Non-pigmented ciliary epithelial cell (primary cell): Measurements from ENCODE around the gene PDGFD.

Experiments
- DNase-seq: peaks from one replicate; pipeline ENCODE4 v3.0.0-alpha.2; 2010; ENCODE audit warnings: low read depth

Gene PDGFD

DNA sequence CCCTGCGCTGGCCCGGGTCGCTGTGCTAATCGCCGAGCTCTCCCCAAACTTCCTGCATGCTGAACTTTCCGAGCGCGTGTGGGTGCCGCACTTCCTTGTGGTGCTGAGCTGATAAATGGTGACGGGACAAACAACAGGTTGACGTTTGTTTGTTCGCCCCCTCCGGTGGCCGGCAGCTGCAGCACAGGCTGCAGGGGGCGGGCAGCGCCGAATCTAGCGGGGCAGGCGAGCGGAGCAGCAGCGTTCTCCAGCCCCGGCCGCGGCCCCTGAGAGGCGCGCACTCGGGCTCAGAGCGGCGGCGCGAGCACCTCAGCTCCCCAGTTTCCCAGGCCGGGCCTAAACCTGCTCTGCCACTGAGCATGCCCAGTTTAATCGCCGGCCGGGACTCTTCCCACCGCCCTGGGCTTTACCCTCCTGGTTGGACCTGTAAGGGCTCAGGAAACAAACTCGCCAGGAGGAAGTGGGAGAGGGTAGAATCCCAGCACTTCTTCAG, at the start of gene PDGFD:
PDGFD (minus strand) TSS at position 120 of the 493 bp plus-strand sequence.
- no peak for DNase-seq

DNA sequence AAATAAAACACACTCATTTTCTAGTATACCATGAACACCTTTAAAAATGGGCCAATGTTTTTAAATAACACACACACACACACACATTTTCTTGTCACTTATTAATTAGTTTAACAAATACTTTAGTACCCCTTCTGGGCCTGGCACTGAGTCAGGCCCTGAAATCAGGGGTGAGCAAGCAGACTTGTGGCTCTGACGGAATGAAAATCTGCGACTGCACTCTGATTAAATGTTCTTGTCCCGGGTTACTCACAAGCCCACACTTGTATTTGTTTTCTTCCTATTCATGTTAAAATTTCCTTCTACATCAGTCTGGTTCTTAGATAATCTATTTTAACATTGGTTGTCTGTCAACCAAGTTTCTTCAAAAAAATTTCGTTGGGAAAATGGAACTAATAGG, 43.0 kb upstream of the PDGFD start:
- DNase-seq: no peak

DNA sequence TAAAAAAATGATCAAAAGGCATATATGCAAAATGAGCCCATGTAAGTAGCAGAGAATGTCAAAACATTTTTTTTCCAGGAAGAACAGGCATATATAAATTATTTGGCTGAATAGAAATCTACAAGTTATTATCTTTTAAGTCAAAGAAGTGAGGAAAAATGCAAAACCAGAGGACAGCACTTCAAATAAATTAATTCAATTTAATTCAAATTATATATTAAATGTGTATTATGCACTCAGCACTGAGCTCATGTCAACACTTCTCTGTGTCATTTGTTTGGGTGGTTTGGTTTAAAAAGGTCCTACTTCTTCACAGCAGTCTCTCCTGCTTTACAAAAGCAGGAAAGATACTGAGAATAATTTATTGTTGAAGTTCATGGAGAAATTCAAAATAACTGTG, 41.9 kb upstream of the PDGFD start:
- DNase-seq: no peak

DNA sequence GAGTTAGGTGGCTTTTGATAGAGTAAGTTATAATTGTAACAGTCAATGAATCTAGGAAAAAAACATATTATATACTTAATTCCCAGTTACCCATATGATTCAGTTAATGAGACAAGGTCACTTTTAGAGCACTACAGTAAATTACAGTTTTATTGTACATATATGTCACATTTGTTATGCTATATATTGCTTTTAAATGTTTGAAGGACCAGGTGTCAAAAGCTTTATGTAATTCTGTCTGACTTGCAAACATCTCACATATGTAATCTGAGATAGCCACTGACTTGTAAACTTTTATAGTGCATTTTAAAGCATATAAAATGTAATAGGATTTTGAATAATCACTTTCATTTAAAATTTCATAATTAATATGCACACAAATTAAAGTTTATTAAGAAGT, 36.7 kb upstream of the PDGFD start:
- DNase-seq: no peak

DNA sequence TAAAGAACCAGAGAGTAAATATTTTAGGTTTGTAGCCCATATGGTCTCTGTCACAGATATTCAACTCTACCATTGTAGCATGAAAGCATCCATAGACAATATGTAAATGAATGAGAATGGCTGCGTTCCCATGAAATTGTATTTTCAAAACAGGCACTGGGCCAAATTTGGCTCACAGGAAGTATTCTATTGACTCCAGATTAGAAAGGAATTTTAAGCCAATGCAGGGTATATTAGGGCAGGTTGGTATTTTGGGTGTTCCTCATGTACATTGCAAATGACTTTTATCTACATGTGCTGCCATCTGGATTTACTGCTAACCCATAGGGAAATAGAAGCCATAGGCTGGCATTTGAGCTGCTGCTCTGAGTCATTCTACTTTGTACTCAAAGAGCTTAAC, 35.1 kb upstream of the PDGFD start:
- DNase-seq: no peak

- DNase-seq: no peak
Measured at GRCh38 chr11:104198576-104198975, 34.6 kb upstream of the PDGFD start.

GRCh38 chr11:104191124-104191523, 27.2 kb upstream of the PDGFD start:
- DNase-seq: peak; percentile 13

DNA sequence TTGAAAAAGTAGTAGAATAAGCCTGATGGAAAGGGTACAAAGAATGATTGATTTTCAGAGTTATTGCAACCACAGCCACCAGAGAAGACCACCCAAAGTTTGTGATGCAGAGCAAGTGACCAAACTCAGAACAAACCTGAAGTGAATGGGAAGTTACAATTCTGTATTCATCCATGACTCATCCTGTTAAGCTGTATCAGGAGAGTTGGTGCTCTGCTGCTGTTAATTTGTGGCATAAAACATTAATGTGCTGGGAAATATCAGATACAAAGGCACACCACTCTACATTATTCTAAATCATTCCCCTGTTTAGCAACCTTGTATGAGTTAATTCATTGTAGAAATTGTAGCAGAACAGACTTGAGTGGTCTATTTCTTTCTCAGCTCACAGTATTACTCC, 19.6 kb upstream of the PDGFD start:
- no peak for DNase-seq

GRCh38 chr11:104175769-104176168, 11.8 kb upstream of the PDGFD start:
- no peak for DNase-seq

- no peak for DNase-seq
Measured at GRCh38 chr11:104169091-104169490, 5.1 kb upstream of the PDGFD start.

- DNase-seq: no peak
Measured at GRCh38 chr11:104165014-104165413, 1.1 kb upstream of the PDGFD start.

GRCh38 chr11:104163100-104164027, 583 bp downstream of the PDGFD start:
- DNase-seq: no peak

- DNase-seq: no peak
Measured at GRCh38 chr11:104161751-104162450, 2.0 kb downstream of the PDGFD start.

GRCh38 chr11:104159356-104159755, 4.6 kb downstream of the PDGFD start:
- DNase-seq: no peak

DNA sequence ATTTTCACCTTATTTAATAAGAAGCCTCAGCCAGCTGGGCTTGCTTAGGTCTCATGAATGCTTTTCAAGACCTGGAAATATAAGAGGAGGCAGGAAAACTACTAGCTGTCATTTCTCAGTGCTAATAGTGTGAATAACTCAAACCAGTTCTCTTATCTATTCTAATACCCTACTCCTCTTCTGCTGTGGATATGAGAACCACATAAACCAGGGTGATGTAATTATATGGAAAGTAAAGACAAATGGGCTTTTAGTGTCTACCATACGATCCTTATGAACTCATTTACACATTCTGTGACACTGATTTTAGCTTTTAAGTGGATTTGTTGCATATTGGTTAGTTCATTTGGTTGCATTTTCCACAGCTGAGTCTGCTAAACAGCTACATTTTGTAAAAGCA, 8.6 kb downstream of the PDGFD start:
- no peak for DNase-seq

DNA sequence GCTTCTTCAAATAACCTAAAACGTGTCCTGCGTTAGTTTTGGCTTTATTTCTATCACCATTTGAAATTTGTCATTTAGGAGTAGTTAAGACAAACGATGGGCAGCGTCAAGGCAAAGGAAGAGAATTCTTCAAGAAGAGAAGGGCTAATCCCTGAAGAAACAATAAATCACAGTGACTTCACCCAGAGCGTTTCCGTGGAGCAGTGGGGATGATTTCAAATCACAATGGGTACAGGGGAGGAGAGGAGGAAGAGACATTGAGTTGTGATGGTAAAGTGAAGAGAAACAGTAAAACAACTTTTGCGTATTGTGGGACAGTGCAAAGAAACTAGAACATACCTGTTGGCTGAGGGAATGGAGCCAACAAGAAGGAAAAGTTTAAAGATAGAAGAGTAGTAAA, 9.7 kb downstream of the PDGFD start:
- no peak for DNase-seq

GRCh38 chr11:104152941-104153505, 10.9 kb downstream of the PDGFD start:
- DNase-seq: no peak

DNA sequence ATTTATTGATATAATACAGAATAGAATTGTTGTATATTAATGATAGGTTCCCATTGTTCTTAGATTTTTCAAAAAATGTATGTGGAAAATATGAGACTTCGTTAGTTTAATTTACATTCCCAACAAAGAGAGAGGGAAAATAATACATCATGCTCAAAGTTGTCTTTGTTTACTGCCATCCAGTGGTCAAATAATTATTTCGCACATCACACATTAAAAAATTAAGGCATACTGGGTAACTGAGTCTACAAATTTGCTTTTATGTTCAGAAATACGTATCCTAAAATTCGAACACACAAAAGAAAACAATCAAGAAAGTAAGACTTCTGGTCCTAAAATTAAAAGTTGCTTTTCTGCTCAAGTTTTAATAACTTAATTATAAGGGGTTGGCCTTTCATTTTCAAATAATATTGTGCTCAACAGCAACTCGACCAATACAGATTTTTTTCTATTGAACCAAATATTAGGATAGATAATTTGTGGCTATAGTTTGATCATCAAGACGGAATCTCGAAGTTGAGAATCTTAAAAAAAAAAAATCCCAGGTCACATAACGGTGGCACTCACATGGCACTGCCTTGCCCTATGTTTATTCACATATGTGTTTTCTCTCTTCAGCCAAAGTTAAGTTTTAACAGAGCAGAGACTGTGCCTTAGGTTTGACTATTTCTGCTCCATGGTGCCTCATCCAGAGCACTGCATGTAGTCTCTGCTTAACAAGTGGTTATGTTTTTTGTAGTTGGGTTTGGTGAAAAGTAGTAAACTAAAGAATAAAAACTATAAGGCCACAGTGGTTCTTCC, 12.3 kb downstream of the PDGFD start:
- DNase-seq: no peak

DNA sequence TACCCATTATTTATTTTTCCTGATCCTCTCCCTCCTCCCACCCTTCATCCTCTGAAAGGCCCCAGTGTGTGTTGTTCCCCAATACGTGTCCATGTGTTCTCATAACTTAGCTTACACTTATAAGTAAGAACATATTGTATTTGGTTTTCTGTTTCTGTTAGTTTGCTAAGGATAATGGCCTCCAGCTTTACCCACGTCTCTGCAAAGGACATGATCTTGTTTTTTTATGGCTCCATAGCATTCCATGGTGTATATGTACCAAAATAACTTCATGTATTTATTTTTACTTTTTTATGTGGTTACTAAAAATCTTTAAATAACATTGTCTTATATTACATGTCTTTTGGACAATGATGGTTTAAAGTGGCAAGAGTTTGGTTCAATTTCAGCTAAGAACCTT, 15.2 kb downstream of the PDGFD start:
- DNase-seq: no peak

GRCh38 chr11:104148074-104148473, 15.9 kb downstream of the PDGFD start:
- no peak for DNase-seq

GRCh38 chr11:104146943-104147342, 17.0 kb downstream of the PDGFD start:
- DNase-seq: no peak

- DNase-seq: no peak
Measured at GRCh38 chr11:104146421-104146820, 17.5 kb downstream of the PDGFD start.
